Neural progenitor cell (in vitro differentiated cells): Measurements from ENCODE around the gene SLC6A13. TPM values are rescaled to one million over a fixed set of nuclear protein-coding genes. Genes with fewer than 3 reads are reported as not detected.

Experiments
- DNase-seq: peaks from one replicate; pipeline ENCODE4 v3.0.0-alpha.2; 2016; ENCODE audit warnings: low spot score
- H2AFZ ChIP-seq: fragments of 200-600 bp; sonication (generic); replicated peaks from 2 replicates; pipeline ENCODE4 v1.6.1; 2016; ENCODE audit warnings: antibody characterized with exemption
- H3F3A ChIP-seq: fragments of 200-600 bp; sonication (generic); 2 replicates; pipeline ENCODE4 v1.6.1; 2016; ENCODE audit warnings: antibody characterized with exemption, low read depth
- H3K27ac ChIP-seq: fragments of 200-600 bp; sonication (generic); 2 replicates; pipeline ENCODE4 v1.5.1; 2016; ENCODE audit warnings: mild to moderate bottlenecking
- H3K27me3 ChIP-seq: fragments of 200-600 bp; sonication (generic); 2 replicates; pipeline ENCODE4 v1.6.1; 2016; ENCODE audit warnings: mild to moderate bottlenecking, moderate library complexity
- H3K36me3 ChIP-seq: fragments of 200-600 bp; sonication (generic); 2 replicates; pipeline ENCODE4 v1.5.1; 2016
- H3K4me1 ChIP-seq: fragments of 200-600 bp; sonication (generic); 2 replicates; pipeline ENCODE4 v1.6.1; 2016; ENCODE audit warnings: mixed run types
- H3K4me2 ChIP-seq: fragments of 200-600 bp; sonication (generic); 2 replicates; pipeline ENCODE4 v1.6.1; 2016
- H3K4me3 ChIP-seq: fragments of 200-600 bp; sonication (generic); 2 replicates; pipeline ENCODE4 v1.5.1; 2016
- H3K79me2 ChIP-seq: fragments of 200-600 bp; sonication (generic); 2 replicates; pipeline ENCODE4 v1.6.1; 2016; ENCODE audit warnings: low read depth
- H3K9ac ChIP-seq: fragments of 200-600 bp; sonication (generic); 2 replicates; pipeline ENCODE4 v1.6.1; 2016
- H3K9me3 ChIP-seq: fragments of 200-600 bp; sonication (generic); 2 replicates; pipeline ENCODE4 v1.5.1; 2016; ENCODE audit warnings: low read depth
- H4K20me1 ChIP-seq: fragments of 200-600 bp; sonication (generic); 2 replicates; pipeline ENCODE4 v1.6.1; 2016; ENCODE audit warnings: low read depth
- H3K27ac Mint-ChIP-seq: 3 replicates; pipeline ENCODE4 v1.8.0; 2021; ENCODE audit warnings: mixed read lengths
- H3K27me3 Mint-ChIP-seq: 2 replicates; pipeline ENCODE4 v1.8.0; 2022; ENCODE audit warnings: low read depth, mild to moderate bottlenecking, inconsistent platforms, moderate library complexity, mixed read lengths; ENCODE audit not compliant: insufficient read depth
- H3K36me3 Mint-ChIP-seq: 3 replicates; pipeline ENCODE4 v1.8.0; 2021; ENCODE audit warnings: mixed read lengths
- H3K4me1 Mint-ChIP-seq: 3 replicates; pipeline ENCODE4 v1.8.0; 2021; ENCODE audit warnings: mixed read lengths
- H3K4me3 Mint-ChIP-seq: 3 replicates; pipeline ENCODE4 v1.8.0; 2021; ENCODE audit warnings: mild to moderate bottlenecking, moderate library complexity, mixed read lengths
- H3K9me3 Mint-ChIP-seq: 3 replicates; pipeline ENCODE4 v1.8.0; 2020; ENCODE audit warnings: mixed read lengths
- EZH2 ChIP-seq: fragments of 200-600 bp; sonication (generic); IDR thresholded peaks from 2 replicates; pipeline ENCODE4 v1.6.1; 2017; ENCODE audit warnings: antibody characterized with exemption, mild to moderate bottlenecking, moderate library complexity
- EZH2phosphoT487 ChIP-seq: fragments of 200-600 bp; sonication (generic); IDR thresholded peaks from 2 replicates; pipeline ENCODE4 v1.6.1; 2017; ENCODE audit warnings: antibody characterized with exemption
- total RNA-seq: library from RNA; depleted of rRNA; stranded (reverse); fragments of >200 nt; gene quantifications from 2 replicates; pipeline ENCODE4 v1.2.3, GENCODE V29; 2015; ENCODE audit warnings: low replicate concordance
- TF ChIP-seq, protein P1 (sequence below): fragments of 200-600 bp; sonication (generic); IDR thresholded peaks from 2 replicates; pipeline ENCODE4 v1.5.1; 2017; ENCODE audit warnings: antibody characterized with exemption, mild to moderate bottlenecking

The SLC6A13 gene
- total RNA-seq, result 0.31 TPM in 1 of 2 replicates, not detected in the other

GRCh38 chr12:262817-263216 lies at the start of gene SLC6A13:
TSS of gene SLC6A13 (minus strand) at chr12:262836. CDS start at chr12:260052, 2,784 bp downstream.
- Histone ChIP-seq H2AFZ (no peak within 1 kb of the TSS), H3F3A (no peaks in the 10 kb centered on the region), H3K4me2 (peak within 1 kb of the TSS; percentile 43), H3K36me3 (no peaks in the 10 kb centered on the region), H3K4me1 (peaks cover 11% of the 10 kb centered on the region), H3K9me3 (no peaks in the 10 kb centered on the region), H3K27me3 (peaks cover 4% of the 10 kb centered on the region), H3K27ac (no peak within 1 kb of the TSS), H4K20me1 (no peaks in the 10 kb centered on the region), H3K4me3 (no peak within 1 kb of the TSS), H3K9ac (no peak within 1 kb of the TSS), H3K79me2 (no peaks in the 10 kb centered on the region)
- H3K4me3 Mint-ChIP-seq, result no peak within 1 kb of the TSS
- no peak within 1 kb of the TSS for H3K27ac Mint-ChIP-seq
- peak; percentile 27 for DNase-seq
- peaks cover 15% of the 10 kb centered on the region for H3K4me1 Mint-ChIP-seq
- peaks cover 4% of the 10 kb centered on the region for H3K27me3 Mint-ChIP-seq
- H3K9me3 Mint-ChIP-seq, result no peaks in the 10 kb centered on the region
- TF ChIP-seq EZH2phosphoT487 (no peak), EZH2 (no peak)
- TF ChIP-seq, protein P1, sequence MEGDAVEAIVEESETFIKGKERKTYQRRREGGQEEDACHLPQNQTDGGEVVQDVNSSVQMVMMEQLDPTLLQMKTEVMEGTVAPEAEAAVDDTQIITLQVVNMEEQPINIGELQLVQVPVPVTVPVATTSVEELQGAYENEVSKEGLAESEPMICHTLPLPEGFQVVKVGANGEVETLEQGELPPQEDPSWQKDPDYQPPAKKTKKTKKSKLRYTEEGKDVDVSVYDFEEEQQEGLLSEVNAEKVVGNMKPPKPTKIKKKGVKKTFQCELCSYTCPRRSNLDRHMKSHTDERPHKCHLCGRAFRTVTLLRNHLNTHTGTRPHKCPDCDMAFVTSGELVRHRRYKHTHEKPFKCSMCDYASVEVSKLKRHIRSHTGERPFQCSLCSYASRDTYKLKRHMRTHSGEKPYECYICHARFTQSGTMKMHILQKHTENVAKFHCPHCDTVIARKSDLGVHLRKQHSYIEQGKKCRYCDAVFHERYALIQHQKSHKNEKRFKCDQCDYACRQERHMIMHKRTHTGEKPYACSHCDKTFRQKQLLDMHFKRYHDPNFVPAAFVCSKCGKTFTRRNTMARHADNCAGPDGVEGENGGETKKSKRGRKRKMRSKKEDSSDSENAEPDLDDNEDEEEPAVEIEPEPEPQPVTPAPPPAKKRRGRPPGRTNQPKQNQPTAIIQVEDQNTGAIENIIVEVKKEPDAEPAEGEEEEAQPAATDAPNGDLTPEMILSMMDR, result no peak
- H3K36me3 Mint-ChIP-seq, result no peaks in the 10 kb centered on the region

GRCh38 chr12:308511-308910 lies 45.9 kb upstream of the SLC6A13 start:
- Histone ChIP-seq H3K4me1 (no peaks in the 10 kb centered on the region), H3K79me2 (peaks cover 4% of the 10 kb centered on the region), H3K36me3 (peaks cover 32% of the 10 kb centered on the region), H3K4me3 (no peak overlapping the region), H3F3A (no peaks in the 10 kb centered on the region), H2AFZ (no peak overlapping the region), H3K27ac (no peak overlapping the region), H3K9ac (no peak overlapping the region), H4K20me1 (no peaks in the 10 kb centered on the region), H3K4me2 (no peak overlapping the region), H3K9me3 (no peaks in the 10 kb centered on the region), H3K27me3 (no peaks in the 10 kb centered on the region)
- H3K4me3 Mint-ChIP-seq, result no peak overlapping the region
- H3K9me3 Mint-ChIP-seq, result no peaks in the 10 kb centered on the region
- TF ChIP-seq EZH2, result no peak
- TF ChIP-seq EZH2phosphoT487, result no peak
- TF ChIP-seq, protein P1, result no peak
- no peak overlapping the region for H3K27ac Mint-ChIP-seq
- peaks cover 2% of the 10 kb centered on the region for H3K27me3 Mint-ChIP-seq
- no peaks in the 10 kb centered on the region for H3K4me1 Mint-ChIP-seq
- no peak for DNase-seq
- peaks cover 56% of the 10 kb centered on the region for H3K36me3 Mint-ChIP-seq

DNA sequence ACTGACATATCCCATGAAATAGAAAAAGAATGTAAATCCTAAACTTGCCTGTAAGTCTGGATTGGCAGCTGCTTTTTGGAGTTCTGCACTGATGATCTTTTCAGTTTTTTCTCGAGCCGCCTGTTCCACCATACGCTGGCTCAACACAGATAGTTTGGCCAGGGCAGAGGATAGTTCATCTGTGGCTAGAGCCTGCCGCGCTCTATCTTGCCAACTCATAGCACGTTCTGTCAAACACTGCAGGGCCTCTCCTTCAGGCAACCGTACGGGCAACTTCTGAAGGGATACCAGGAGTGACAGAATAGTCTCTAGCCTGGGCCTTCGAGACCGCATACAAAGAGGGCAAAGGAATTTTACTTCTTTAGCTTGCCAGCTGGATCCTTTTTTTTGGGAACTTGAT lies 44.8 kb upstream of the SLC6A13 start:
- Histone ChIP-seq H3K4me1 (no peaks in the 10 kb centered on the region), H3K4me3 (no peak overlapping the region), H2AFZ (no peak overlapping the region), H4K20me1 (no peaks in the 10 kb centered on the region), H3F3A (no peaks in the 10 kb centered on the region), H3K4me2 (no peak overlapping the region), H3K27me3 (no peaks in the 10 kb centered on the region), H3K27ac (no peak overlapping the region), H3K9ac (no peak overlapping the region), H3K79me2 (peaks cover 12% of the 10 kb centered on the region), H3K9me3 (no peaks in the 10 kb centered on the region), H3K36me3 (peaks cover 24% of the 10 kb centered on the region)
- TF ChIP-seq EZH2phosphoT487, result no peak
- no peak for TF ChIP-seq EZH2
- TF ChIP-seq, protein P1, result no peak
- Mint-ChIP-seq H3K4me3 (no peak overlapping the region), H3K27me3 (peaks cover 2% of the 10 kb centered on the region), H3K4me1 (no peaks in the 10 kb centered on the region), H3K36me3 (peaks cover 62% of the 10 kb centered on the region), H3K9me3 (peaks cover 7% of the 10 kb centered on the region), H3K27ac (no peak overlapping the region)
- DNase-seq, result no peak
